Hepatocyte (in vitro differentiated cells): Measurements from ENCODE around the gene CCR7. TPM values are rescaled to one million over a fixed set of nuclear protein-coding genes. Genes with fewer than 3 reads are reported as not detected.

Source experiments
- DNase-seq: peaks from one replicate; pipeline ENCODE4 v3.0.0-alpha.2; 2016; ENCODE audit warnings: low spot score
- H2AFZ ChIP-seq: fragments of 200-600 bp; sonication (generic); 2 replicates; pipeline ENCODE4 v1.6.0; 2016; ENCODE audit warnings: antibody characterized with exemption, mild to moderate bottlenecking
- H3K27ac ChIP-seq: fragments of 200-600 bp; sonication (generic); 2 replicates; pipeline ENCODE4 v1.5.1; 2016; ENCODE audit warnings: mild to moderate bottlenecking
- H3K27me3 ChIP-seq: fragments of 200-600 bp; sonication (generic); 2 replicates; pipeline ENCODE4 v1.6.1; 2016
- H3K36me3 ChIP-seq: fragments of 200-600 bp; sonication (generic); replicated peaks from 2 replicates; pipeline ENCODE4 v1.5.1; 2016; ENCODE audit warnings: low read depth; ENCODE audit not compliant: insufficient read depth
- H3K4me1 ChIP-seq: fragments of 200-600 bp; sonication (generic); 2 replicates; pipeline ENCODE4 v1.5.1; 2016; ENCODE audit warnings: mild to moderate bottlenecking, moderate library complexity; ENCODE audit not compliant: insufficient read depth
- H3K4me2 ChIP-seq: fragments of 200-600 bp; sonication (generic); 2 replicates; pipeline ENCODE4 v1.6.0; 2016
- H3K4me3 ChIP-seq: fragments of 200-600 bp; sonication (generic); 2 replicates; pipeline ENCODE4 v1.5.1; 2016; ENCODE audit warnings: mild to moderate bottlenecking
- H3K79me2 ChIP-seq: fragments of 200-600 bp; sonication (generic); 2 replicates; pipeline ENCODE4 v1.6.0; 2017; ENCODE audit warnings: mild to moderate bottlenecking
- H3K9me2 ChIP-seq: fragments of 200-600 bp; sonication (generic); replicated peaks from 2 replicates; pipeline ENCODE4 v1.6.0; 2017; ENCODE audit warnings: mild to moderate bottlenecking; ENCODE audit not compliant: insufficient read depth
- H3K9me3 ChIP-seq: fragments of 200-600 bp; sonication (generic); 2 replicates; pipeline ENCODE4 v1.5.1; 2016; ENCODE audit warnings: low read depth, mild to moderate bottlenecking
- H4K20me1 ChIP-seq: fragments of 200-600 bp; sonication (generic); 2 replicates; pipeline ENCODE4 v1.6.0; 2016; ENCODE audit warnings: mild to moderate bottlenecking; ENCODE audit not compliant: insufficient read depth, poor library complexity, severe bottlenecking
- EZH2 ChIP-seq: fragments of 200-600 bp; sonication (generic); IDR thresholded peaks from 2 replicates; pipeline ENCODE4 v1.6.1; 2016; ENCODE audit warnings: antibody characterized with exemption, mild to moderate bottlenecking, borderline replicate concordance
- EZH2phosphoT487 ChIP-seq: fragments of 200-600 bp; sonication (generic); IDR thresholded peaks from one replicate; pipeline ENCODE4 v1.6.1; 2018; ENCODE audit warnings: antibody characterized with exemption, mild to moderate bottlenecking, low read depth, moderate library complexity; ENCODE audit not compliant: unreplicated experiment, severe bottlenecking
- WGBS: methylation state at CpG from one replicate; pipeline ENCODE4 v1.1.6; 2016; ENCODE audit warnings: low lambda C conversion rate; ENCODE audit errors: missing lambda C conversion rate; 5-methylcytosine and 5-hydroxymethylcytosine counted together
- polyA plus RNA-seq: library from polyadenylated mRNA; unstranded; fragments of >200 nt; fragmentation: Nextera tagmentation; extraction: Ambion mirVana; gene quantifications from 2 replicates; pipeline ENCODE4 v1.2.1, GENCODE V29; 2016
- total RNA-seq: library from RNA; depleted of rRNA; stranded (reverse); fragments of >200 nt; gene quantifications from 2 replicates; pipeline ENCODE4 v1.2.3, GENCODE V29; 2014
- TF ChIP-seq, protein P1 (sequence below): fragments of 200-600 bp; sonication (generic); IDR thresholded peaks from 2 replicates; pipeline ENCODE4 v1.5.1; 2016; ENCODE audit warnings: antibody characterized with exemption, mild to moderate bottlenecking; ENCODE audit not compliant: poor library complexity

Gene CCR7
- total and polyA plus RNA-seq, 2 experiments from 2014 or later, result 2.8 to 4.1 TPM

- peak overlapping the region; percentile 87 for H3K27ac ChIP-seq
- H3K4me1 ChIP-seq, result peaks cover 43% of the 10 kb centered on the region
- H3K4me3 ChIP-seq, result no peak overlapping the region
- TF ChIP-seq EZH2, result no peak
- TF ChIP-seq, protein P1, sequence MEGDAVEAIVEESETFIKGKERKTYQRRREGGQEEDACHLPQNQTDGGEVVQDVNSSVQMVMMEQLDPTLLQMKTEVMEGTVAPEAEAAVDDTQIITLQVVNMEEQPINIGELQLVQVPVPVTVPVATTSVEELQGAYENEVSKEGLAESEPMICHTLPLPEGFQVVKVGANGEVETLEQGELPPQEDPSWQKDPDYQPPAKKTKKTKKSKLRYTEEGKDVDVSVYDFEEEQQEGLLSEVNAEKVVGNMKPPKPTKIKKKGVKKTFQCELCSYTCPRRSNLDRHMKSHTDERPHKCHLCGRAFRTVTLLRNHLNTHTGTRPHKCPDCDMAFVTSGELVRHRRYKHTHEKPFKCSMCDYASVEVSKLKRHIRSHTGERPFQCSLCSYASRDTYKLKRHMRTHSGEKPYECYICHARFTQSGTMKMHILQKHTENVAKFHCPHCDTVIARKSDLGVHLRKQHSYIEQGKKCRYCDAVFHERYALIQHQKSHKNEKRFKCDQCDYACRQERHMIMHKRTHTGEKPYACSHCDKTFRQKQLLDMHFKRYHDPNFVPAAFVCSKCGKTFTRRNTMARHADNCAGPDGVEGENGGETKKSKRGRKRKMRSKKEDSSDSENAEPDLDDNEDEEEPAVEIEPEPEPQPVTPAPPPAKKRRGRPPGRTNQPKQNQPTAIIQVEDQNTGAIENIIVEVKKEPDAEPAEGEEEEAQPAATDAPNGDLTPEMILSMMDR, result no peak
- no peak for TF ChIP-seq EZH2phosphoT487
- no peaks in the 10 kb centered on the region for H3K9me2 ChIP-seq
- H2AFZ ChIP-seq, result no peak overlapping the region
- peak; percentile 69 for DNase-seq
- no peaks in the 10 kb centered on the region for H3K36me3 ChIP-seq
- H3K79me2 ChIP-seq, result no peaks in the 10 kb centered on the region
- no peaks in the 10 kb centered on the region for H4K20me1 ChIP-seq
- H3K27me3 ChIP-seq, result no peaks in the 10 kb centered on the region
- 65% methylated on average over 6 of the region's 6 CpGs for WGBS
- H3K4me2 ChIP-seq, result peak overlapping the region; percentile 3
- no peaks in the 10 kb centered on the region for H3K9me3 ChIP-seq
Measured at GRCh38 chr17:40551091-40551878, 14.0 kb downstream of the CCR7 start.

- no peaks in the 10 kb centered on the region for H3K27me3 ChIP-seq
- TF ChIP-seq EZH2 (no peak), EZH2phosphoT487 (no peak)
- TF ChIP-seq, protein P1, result no peak
- 85% methylated on average over 8 of the region's 8 CpGs for WGBS
- H3K9me3 ChIP-seq, result no peaks in the 10 kb centered on the region
- no peaks in the 10 kb centered on the region for H3K9me2 ChIP-seq
- H3K27ac ChIP-seq, result peak overlapping the region; percentile 87
- H3K79me2 ChIP-seq, result no peaks in the 10 kb centered on the region
- no peaks in the 10 kb centered on the region for H3K36me3 ChIP-seq
- no peak overlapping the region for H3K4me2 ChIP-seq
- H4K20me1 ChIP-seq, result no peaks in the 10 kb centered on the region
- DNase-seq, result no peak
- peaks cover 43% of the 10 kb centered on the region for H3K4me1 ChIP-seq
- H2AFZ ChIP-seq, result no peak overlapping the region
- no peak overlapping the region for H3K4me3 ChIP-seq
Measured at GRCh38 chr17:40550608-40551007, 14.7 kb downstream of the CCR7 start.

DNA sequence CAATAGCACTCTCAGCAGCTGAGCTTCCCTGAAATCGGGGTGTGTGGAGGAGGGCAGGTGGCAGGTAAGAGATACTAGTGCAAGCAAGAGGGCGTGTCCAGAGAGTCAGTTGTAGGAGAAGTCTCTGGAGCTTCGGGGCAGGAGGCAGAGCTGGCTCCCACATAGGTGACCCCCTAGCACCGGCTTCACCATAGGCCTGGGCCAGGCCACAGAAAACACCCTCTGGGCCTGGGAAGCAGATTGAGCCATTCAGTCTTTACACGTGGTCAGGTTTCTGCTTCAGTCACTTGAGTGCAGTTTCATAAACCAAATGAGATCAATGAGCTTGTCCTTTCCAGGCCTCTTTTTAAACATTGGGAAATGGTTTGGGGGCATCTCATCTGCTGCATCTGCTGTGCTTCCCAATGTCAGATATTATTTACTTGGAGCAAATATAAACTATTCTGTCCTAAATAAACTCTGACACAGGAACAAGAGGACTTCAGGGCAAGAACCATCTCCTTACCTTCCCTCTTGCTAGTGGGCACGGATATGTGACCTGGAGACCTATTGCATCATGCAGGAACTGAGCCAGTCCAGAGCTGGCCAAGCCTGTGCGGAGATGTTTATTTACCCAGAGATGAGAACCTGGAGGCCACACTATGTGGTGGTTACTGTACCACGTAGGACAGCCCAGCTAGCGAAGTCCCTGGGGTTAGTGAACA lies 16.1 kb downstream of the CCR7 start:
- 54% methylated on average over 9 of the region's 9 CpGs for WGBS
- Histone ChIP-seq H3K27ac (peak overlapping the region; percentile 87), H3K4me3 (no peak overlapping the region), H4K20me1 (no peaks in the 10 kb centered on the region), H3K4me2 (peak overlapping the region; percentile 13), H3K9me3 (no peaks in the 10 kb centered on the region), H3K4me1 (peaks cover 43% of the 10 kb centered on the region), H3K36me3 (no peaks in the 10 kb centered on the region), H3K9me2 (no peaks in the 10 kb centered on the region), H2AFZ (no peak overlapping the region), H3K27me3 (no peaks in the 10 kb centered on the region), H3K79me2 (no peaks in the 10 kb centered on the region)
- no peak for TF ChIP-seq EZH2
- TF ChIP-seq, protein P1, result no peak
- TF ChIP-seq EZH2phosphoT487, result no peak
- no peak for DNase-seq
